ENCODE data around the gene SSR2. TPM values are rescaled to one million over a fixed set of nuclear protein-coding genes. Genes with fewer than 3 reads are reported as not detected.

Gene SSR2
- total RNA-seq (100 to 1,000 TPM; 160 to 236 (median 202) TPM), polyA plus RNA-seq (100 to 1,000 TPM; 180 to 243 TPM)

- 0 to 1% methylated on average over 45 of the region's 45 CpGs for WGBS, 2 donors
- ATAC-seq, result peak; percentile 96 to 99 (median 99)
- intact Hi-C loops (cut with DNase I), result no loop called here
- Histone ChIP-seq H3K4me1 (peaks cover 6 to 15% (median 14%) of the 10 kb centered on the region in 3 donors), H3K9me3 (no peaks in the 10 kb centered on the region), H3K27me3 (no peaks in the 10 kb centered on the region), H3K4me3 (peak within 1 kb of the TSS; percentile 45 to 92 (median 82)), H3K27ac (peak within 1 kb of the TSS; percentile 63 to 76 (median 65)), H3K36me3 (peaks cover 0 to 37% (median 9%) of the 10 kb centered on the region in 3 donors)
- no peak for TF ChIP-seq CTCF (IDR thresholded peaks at IDR 0.05)
- peak; percentile 78 to 91 (median 86) for DNase-seq
- FAIRE-seq, result no peak
Measured at GRCh38 chr1:156020293-156021092, at the start of gene SSR2. Gene SSR2, minus strand, starts transcription at chr1:156020951. Its CDS starts 784 bp downstream, at chr1:156020167.

- H3K27me3 ChIP-seq, result no peaks in the 10 kb centered on the region
- H3K36me3 ChIP-seq, result peaks cover 0 to 11% (median 0%) of the 10 kb centered on the region in 3 donors
- H3K9me3 ChIP-seq, result no peaks in the 10 kb centered on the region
- no peak for ATAC-seq
- DNase-seq, result no peak
- intact Hi-C loops (cut with DNase I), result no loop called here
- H3K4me1 ChIP-seq, result no peaks in the 10 kb centered on the region
- TF ChIP-seq CTCF (IDR thresholded peaks at IDR 0.05), result no peak
- H3K27ac ChIP-seq, result no peak overlapping the region
- no peak for FAIRE-seq
- no peak overlapping the region for H3K4me3 ChIP-seq
- 57 to 65% methylated on average over 4 of the region's 4 CpGs for WGBS, 2 donors
Measured at GRCh38 chr1:156070548-156070947, 49.8 kb upstream of the SSR2 start.

GRCh38 chr1:156069490-156070455 lies 49.0 kb upstream of the SSR2 start:
- no peak for ATAC-seq
- Histone ChIP-seq H3K36me3 (peaks cover 0 to 11% (median 0%) of the 10 kb centered on the region in 3 donors), H3K4me1 (no peaks in the 10 kb centered on the region), H3K9me3 (no peaks in the 10 kb centered on the region), H3K27me3 (no peaks in the 10 kb centered on the region), H3K27ac (no peak overlapping the region), H3K4me3 (no peak overlapping the region)
- intact Hi-C loops (cut with DNase I), result no loop called here
- WGBS, 2 donors, result 84 to 85% methylated on average over 3 of the region's 3 CpGs
- no peak for TF ChIP-seq CTCF (IDR thresholded peaks at IDR 0.05)
- DNase-seq, result no peak
- FAIRE-seq, result no peak

- H3K36me3 ChIP-seq, result peaks cover 0 to 11% (median 0%) of the 10 kb centered on the region in 3 donors
- FAIRE-seq (no peak), ATAC-seq (no peak), DNase-seq (no peak)
- no peaks in the 10 kb centered on the region for H3K9me3 ChIP-seq
- H3K27ac ChIP-seq, result no peak overlapping the region
- no peaks in the 10 kb centered on the region for H3K4me1 ChIP-seq
- intact Hi-C loops (cut with DNase I), result no loop called here
- H3K27me3 ChIP-seq, result no peaks in the 10 kb centered on the region
- WGBS, 2 donors, result 84 to 90% methylated on average over 2 of the region's 2 CpGs
- no peak overlapping the region for H3K4me3 ChIP-seq
- TF ChIP-seq CTCF (IDR thresholded peaks at IDR 0.05), result no peak
Measured at GRCh38 chr1:156067262-156067661, 46.5 kb upstream of the SSR2 start.

Measured in pancreas (tissue), 10 donors.